Measurements from ENCODE around the gene UBAC1. TPM values are rescaled to one million over a fixed set of nuclear protein-coding genes. Genes with fewer than 3 reads are reported as not detected.
A peak's percentile ranks its signal among the peaks of the same experiment; 100 is the strongest.

Gene UBAC1
- total RNA-seq, 1 donor from 2014 or later: 33.8 TPM

- H3K27ac Mint-ChIP-seq: peak overlapping the region; percentile 83
- TF ChIP-seq, protein P1, sequence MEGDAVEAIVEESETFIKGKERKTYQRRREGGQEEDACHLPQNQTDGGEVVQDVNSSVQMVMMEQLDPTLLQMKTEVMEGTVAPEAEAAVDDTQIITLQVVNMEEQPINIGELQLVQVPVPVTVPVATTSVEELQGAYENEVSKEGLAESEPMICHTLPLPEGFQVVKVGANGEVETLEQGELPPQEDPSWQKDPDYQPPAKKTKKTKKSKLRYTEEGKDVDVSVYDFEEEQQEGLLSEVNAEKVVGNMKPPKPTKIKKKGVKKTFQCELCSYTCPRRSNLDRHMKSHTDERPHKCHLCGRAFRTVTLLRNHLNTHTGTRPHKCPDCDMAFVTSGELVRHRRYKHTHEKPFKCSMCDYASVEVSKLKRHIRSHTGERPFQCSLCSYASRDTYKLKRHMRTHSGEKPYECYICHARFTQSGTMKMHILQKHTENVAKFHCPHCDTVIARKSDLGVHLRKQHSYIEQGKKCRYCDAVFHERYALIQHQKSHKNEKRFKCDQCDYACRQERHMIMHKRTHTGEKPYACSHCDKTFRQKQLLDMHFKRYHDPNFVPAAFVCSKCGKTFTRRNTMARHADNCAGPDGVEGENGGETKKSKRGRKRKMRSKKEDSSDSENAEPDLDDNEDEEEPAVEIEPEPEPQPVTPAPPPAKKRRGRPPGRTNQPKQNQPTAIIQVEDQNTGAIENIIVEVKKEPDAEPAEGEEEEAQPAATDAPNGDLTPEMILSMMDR (IDR thresholded peaks at IDR 0.05; ENCODE audit: unreplicated experiment): no peak
- no peaks in the 10 kb centered on the region for H3K27me3 Mint-ChIP-seq (ENCODE audit: low read depth)
- H3K4me3 Mint-ChIP-seq: no peak overlapping the region
- no peaks in the 10 kb centered on the region for H3K9me3 Mint-ChIP-seq
- no peak for DNase-seq (ENCODE audit: low spot score in 2 of 2, unreplicated experiment in 2 of 2)
- peaks cover 64% of the 10 kb centered on the region for H3K4me1 Mint-ChIP-seq
- no peaks in the 10 kb centered on the region for H3K36me3 Mint-ChIP-seq
Observed at GRCh38 chr9:135887585-135888050, 73.6 kb downstream of the UBAC1 start.

DNA sequence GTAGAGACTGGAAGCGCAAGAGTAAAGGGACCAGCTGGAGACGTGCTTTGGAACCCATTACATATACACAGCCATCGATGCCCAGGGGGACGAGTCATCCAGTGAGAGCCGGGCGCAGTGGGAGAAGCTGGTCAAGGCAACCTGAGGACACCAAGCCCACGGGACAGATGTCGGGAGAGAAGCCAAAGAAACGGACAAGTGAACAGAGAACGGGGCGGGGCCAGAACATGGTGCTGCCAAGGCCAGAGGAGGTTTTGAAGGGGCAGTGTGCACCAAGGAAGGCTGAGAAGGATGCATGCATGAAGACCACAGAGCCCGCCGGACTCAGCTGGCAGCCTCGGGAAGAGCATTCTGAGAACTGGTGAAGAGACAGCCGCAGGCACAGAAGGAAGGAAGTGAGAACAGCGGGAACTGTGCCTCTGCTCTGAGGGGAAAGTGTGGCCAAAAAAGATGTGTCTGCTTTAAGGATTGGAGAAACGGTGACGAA, 74.1 kb downstream of the UBAC1 start:
- TF ChIP-seq, protein P1 (IDR thresholded peaks at IDR 0.05; ENCODE audit: unreplicated experiment): no peak
- Mint-ChIP-seq H3K36me3 (no peaks in the 10 kb centered on the region), H3K4me1 (peaks cover 64% of the 10 kb centered on the region), H3K27ac (peak overlapping the region; percentile 83), H3K27me3 (ENCODE audit: low read depth) (no peaks in the 10 kb centered on the region), H3K9me3 (no peaks in the 10 kb centered on the region), H3K4me3 (no peak overlapping the region)
- DNase-seq (ENCODE audit: low spot score in 2 of 2, unreplicated experiment in 2 of 2): no peak

- Mint-ChIP-seq H3K27me3 (ENCODE audit: low read depth) (no peaks in the 10 kb centered on the region), H3K4me3 (no peak overlapping the region), H3K27ac (peak overlapping the region; percentile 83), H3K9me3 (no peaks in the 10 kb centered on the region), H3K4me1 (peaks cover 57% of the 10 kb centered on the region), H3K36me3 (no peaks in the 10 kb centered on the region)
- TF ChIP-seq, protein P1 (IDR thresholded peaks at IDR 0.05; ENCODE audit: unreplicated experiment): no peak
- peak in 1 of 2 experiments; percentile 31 for DNase-seq (ENCODE audit: low spot score in 2 of 2, unreplicated experiment in 2 of 2)
Observed at GRCh38 chr9:135886147-135886981, 74.8 kb downstream of the UBAC1 start.

DNA sequence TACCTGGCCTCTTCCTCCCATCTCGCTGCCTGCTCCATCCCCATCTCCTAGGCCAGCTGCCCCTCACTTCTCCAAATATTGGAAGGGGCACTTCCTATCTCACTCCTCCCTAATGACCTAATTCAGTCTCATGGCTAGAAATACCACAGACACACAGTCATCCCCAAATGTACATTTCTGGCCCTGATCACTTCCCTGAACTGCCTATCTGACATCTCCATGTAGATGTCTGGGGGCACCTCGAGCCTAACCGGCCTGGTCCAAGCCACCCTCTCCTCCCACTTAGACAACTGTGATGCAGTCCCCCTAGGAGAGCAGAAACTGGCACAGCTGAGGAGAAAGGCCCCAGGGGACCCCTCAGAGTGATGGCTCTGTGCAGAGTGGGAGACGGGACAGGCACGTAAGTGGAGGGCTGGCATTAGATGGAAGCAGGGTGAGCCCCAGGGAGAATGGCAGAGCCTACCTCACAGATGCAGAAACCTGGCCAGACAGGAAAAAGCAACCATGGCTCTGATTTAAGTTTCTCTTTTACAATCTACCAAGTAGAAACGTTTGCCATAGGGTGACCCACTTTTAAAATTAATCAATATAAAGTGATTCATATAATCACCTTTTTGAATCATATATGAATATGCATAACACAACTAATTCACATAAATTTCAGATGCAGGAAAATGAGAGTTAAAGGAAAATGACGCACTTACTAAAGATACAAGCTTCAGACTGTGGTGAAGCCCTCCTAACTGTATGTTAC, 75.9 kb downstream of the UBAC1 start:
- H3K27me3 Mint-ChIP-seq (ENCODE audit: low read depth): no peaks in the 10 kb centered on the region
- TF ChIP-seq, protein P1 (IDR thresholded peaks at IDR 0.05; ENCODE audit: unreplicated experiment): no peak
- no peak overlapping the region for H3K4me3 Mint-ChIP-seq
- no peaks in the 10 kb centered on the region for H3K36me3 Mint-ChIP-seq
- peaks cover 46% of the 10 kb centered on the region for H3K4me1 Mint-ChIP-seq
- H3K27ac Mint-ChIP-seq: peak overlapping the region; percentile 9
- peak in 1 of 2 experiments; percentile 31 for DNase-seq (ENCODE audit: low spot score in 2 of 2, unreplicated experiment in 2 of 2)
- no peaks in the 10 kb centered on the region for H3K9me3 Mint-ChIP-seq

DNA sequence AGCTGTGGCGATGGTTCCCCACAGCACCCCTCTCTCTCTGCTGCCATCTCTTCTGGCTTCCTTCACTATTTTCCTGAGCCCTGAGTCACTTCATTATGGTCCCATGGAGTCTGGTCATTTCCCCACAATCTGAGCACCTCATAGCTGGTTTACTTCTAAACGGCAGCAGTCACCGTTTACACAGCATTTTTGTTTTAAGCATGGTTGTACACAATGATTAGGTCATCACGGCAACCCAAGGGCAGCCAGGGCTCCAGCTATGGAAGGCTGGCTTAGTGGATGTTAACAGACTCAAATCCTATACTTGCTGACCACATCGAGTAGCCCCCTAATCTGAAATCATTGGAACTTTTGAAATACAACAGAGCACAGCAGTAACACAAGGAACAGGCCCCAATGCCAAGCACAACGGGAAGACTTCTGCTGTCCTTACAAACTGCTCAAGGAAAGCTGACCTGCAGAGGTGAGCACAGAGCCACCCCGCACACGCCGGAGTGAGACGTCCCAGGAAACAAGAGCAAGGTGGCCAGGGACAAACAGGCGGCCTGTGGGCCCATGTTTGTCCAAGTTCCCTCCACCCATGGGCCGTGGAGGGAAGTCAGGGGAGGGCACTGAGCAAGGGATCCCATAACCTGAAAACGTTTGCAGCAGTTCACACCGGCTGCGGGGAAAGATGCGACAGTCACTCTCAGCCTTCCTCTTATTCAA, 76.7 kb downstream of the UBAC1 start:
- no peak overlapping the region for H3K4me3 Mint-ChIP-seq
- H3K9me3 Mint-ChIP-seq: no peaks in the 10 kb centered on the region
- H3K4me1 Mint-ChIP-seq: peaks cover 39% of the 10 kb centered on the region
- peak overlapping the region; percentile 2 for H3K27ac Mint-ChIP-seq
- no peaks in the 10 kb centered on the region for H3K27me3 Mint-ChIP-seq (ENCODE audit: low read depth)
- DNase-seq (ENCODE audit: low spot score in 2 of 2, unreplicated experiment in 2 of 2): peak in 1 of 2 experiments; percentile 20
- TF ChIP-seq, protein P1 (IDR thresholded peaks at IDR 0.05; ENCODE audit: unreplicated experiment): no peak
- H3K36me3 Mint-ChIP-seq: no peaks in the 10 kb centered on the region

All from mesothelial cell of epicardium (in vitro differentiated cells).